D721Med (cell line): ENCODE results near the gene MUC7.

Experiments used
- DNase-seq: peaks from one replicate; pipeline ENCODE4 v3.0.0; 2011; ENCODE audit warnings: low spot score; ENCODE audit not compliant: insufficient read length
- FAIRE-seq: peaks from 2 replicates; lab custom pipeline; 2011; peaks lifted over from hg19 to GRCh38; lab: Jason Lieb, UNC
- TF ChIP-seq, protein P1 (sequence below): IDR thresholded peaks from 2 replicates; pipeline ENCODE4 v1.5.1; 2012; ENCODE audit warnings: mild to moderate bottlenecking, control low read depth; ENCODE audit not compliant: insufficient read depth; ENCODE audit errors: missing control alignments

Gene MUC7

DNA sequence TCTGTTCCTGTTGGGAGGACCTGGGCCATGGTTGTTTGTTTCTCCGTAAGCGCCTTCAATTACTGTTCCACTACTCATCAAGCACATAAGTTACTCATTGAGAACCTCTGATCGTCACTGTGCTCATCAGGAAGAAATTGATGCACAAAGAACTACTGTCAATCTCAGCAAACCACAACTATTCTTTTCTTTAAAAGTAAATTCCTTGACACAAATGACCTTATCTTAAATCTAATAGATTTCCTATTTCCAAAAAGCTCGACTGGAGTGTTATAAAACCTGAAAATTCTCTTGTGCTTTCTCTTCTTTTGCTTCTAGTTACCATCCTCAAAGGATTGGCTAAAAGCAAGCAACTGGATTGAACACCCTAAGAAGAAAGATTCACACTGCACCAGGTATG is at the start of gene MUC7:
TSS of gene MUC7 (plus strand) at position 301 of the 400 bp plus-strand sequence. CDS start 1,825 bp downstream, outside the sequence.
- TF ChIP-seq, protein P1, sequence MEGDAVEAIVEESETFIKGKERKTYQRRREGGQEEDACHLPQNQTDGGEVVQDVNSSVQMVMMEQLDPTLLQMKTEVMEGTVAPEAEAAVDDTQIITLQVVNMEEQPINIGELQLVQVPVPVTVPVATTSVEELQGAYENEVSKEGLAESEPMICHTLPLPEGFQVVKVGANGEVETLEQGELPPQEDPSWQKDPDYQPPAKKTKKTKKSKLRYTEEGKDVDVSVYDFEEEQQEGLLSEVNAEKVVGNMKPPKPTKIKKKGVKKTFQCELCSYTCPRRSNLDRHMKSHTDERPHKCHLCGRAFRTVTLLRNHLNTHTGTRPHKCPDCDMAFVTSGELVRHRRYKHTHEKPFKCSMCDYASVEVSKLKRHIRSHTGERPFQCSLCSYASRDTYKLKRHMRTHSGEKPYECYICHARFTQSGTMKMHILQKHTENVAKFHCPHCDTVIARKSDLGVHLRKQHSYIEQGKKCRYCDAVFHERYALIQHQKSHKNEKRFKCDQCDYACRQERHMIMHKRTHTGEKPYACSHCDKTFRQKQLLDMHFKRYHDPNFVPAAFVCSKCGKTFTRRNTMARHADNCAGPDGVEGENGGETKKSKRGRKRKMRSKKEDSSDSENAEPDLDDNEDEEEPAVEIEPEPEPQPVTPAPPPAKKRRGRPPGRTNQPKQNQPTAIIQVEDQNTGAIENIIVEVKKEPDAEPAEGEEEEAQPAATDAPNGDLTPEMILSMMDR, result no peak
- DNase-seq, result no peak

DNA sequence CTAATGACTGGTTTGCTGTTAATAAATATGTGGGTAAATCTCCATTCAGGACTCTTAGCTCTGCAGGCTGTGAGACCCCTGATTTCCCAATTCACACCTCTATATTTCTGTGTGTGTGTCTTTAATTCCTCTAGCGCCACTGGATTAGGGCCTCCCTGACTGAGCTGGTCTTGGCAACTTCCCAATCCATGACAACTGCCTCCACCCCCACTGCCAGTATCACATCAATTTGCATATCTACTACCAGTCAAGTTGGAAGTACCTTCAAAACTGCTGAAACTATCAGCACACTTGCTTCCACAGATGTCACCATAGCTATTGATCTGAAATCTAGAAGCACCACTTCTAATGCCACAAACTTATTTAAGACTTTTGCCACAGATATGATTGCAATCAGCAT is 46.7 kb upstream of the MUC7 start:
- no peak for DNase-seq
- TF ChIP-seq, protein P1, result no peak
- FAIRE-seq, result no peak

More for the DNA sequence above, at the start of gene MUC7:
- FAIRE-seq, result no peak

DNA sequence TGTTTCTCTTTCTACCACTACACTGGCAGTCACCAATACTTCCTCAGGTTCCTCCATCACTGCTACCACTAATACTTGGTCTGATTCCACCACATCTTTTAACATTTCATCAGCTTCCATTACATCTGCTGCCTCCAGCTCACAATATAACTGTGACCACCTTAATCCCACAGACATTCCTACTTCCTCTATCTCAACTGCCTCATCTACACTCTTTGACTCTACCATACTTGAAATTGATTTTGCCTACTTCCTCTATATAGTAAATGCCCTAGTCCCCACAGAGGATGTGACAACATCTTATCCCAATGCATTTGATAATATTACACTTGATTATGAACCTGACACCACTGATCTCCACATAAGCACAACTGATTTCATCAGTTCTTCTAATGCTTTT is 45.2 kb upstream of the MUC7 start:
- DNase-seq, result no peak
- TF ChIP-seq, protein P1, result no peak
- FAIRE-seq, result no peak

DNA sequence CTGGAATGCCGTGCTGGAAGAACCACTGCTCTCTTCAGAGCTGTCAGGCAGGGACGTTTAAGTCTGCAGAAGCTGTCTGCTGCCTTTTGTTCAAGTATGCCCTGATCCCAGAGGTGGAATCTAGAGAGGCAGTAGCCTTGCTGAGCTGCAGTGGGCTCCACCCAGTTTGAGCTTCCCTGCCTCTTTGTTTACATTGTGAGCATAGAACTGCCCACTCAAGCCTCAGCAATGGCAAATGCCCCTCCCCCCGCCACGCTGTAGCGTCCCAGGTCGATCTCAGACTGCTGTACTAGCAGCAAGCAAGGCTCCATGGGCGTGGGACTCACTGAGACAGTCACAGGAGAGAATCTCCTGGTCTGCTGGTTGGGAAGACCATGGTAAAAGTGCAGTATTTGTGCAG is 34.8 kb upstream of the MUC7 start:
- DNase-seq, result no peak
- TF ChIP-seq, protein P1, result no peak
- FAIRE-seq, result no peak

DNA sequence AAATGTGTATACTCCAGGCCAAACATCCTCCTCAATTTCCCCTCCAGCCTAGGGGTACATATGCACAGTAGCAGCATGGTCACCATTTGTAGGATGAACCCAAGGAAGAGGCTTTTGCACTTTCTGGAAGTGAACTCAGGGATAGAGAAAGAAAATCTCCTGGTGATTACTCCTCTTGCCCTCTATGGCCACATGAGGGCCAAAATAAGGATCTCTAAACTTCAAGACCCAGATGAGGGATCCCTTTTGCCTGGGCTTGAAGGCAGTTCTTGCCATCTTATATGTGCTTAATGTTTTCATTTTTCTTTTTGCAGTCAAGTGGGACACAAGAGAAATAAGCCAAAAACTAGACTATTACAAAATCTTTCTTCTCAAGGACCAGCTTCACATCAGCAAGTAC is 29.5 kb upstream of the MUC7 start:
- TF ChIP-seq, protein P1, result no peak
- no peak for DNase-seq
- no peak for FAIRE-seq

DNA sequence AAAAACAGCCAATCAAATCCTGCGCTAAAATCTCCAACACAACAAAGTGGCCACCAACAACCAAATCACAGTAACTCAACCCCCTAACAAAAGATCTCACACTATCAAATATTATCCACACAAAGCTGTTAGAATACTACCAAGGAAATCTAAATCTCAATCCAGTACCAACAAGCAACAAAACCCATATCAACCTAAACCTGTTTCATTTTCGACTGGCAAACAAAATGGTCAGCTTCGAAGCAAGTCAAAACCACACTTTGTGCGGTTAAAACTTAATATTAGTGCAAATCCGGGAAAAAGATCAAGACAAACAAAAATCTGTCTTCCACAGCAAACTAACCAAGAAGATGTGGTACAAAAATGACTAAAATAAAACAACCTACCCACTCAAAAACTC is 28.7 kb upstream of the MUC7 start:
- DNase-seq (no peak), FAIRE-seq (no peak)
- TF ChIP-seq, protein P1, result no peak

DNA sequence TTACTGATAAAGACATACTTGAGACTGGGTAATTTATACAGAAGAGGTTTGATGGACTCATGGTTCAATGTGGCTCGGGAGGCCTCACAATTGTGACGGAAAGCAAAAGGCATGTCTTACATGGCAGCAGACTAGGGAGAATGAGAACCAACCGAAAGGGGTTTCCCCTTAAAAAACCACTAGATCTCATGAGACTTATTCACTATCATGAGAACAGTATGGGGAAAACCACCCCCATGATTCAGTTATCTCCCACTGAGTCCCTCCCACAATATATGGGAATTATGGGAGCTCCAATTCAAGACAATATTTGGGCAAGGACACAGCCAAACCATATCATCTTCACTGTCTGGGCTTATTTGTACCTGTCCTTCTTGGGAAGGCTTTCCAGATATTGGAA is 22.8 kb upstream of the MUC7 start:
- DNase-seq (no peak), FAIRE-seq (no peak)
- TF ChIP-seq, protein P1, result no peak
